ENCODE results near the gene STX1A.
"Not testable (repeated sequence)": the region's sequence is repeated elsewhere in the genome, so short reads cannot be mapped to it uniquely, and the experiment has no call there.

STX1A gene

GRCh38 chr7:73735528-73735905, 16.0 kb upstream of the STX1A start:
- DNase-seq: no peak

- DNase-seq: peak; percentile 79
These were observed 15.4 kb upstream of the STX1A start for GRCh38 chr7:73734619-73735527.

GRCh38 chr7:73732397-73732796, 12.9 kb upstream of the STX1A start:
- no peak for DNase-seq

- no peak for DNase-seq
These were observed 11.0 kb upstream of the STX1A start for GRCh38 chr7:73730485-73730884.

GRCh38 chr7:73728551-73728950, 9.1 kb upstream of the STX1A start:
- no peak for DNase-seq

GRCh38 chr7:73727952-73728351, 8.5 kb upstream of the STX1A start:
- DNase-seq: no peak

GRCh38 chr7:73726083-73726466, 6.6 kb upstream of the STX1A start:
- DNase-seq: no peak

- no peak for DNase-seq
These were observed 4.3 kb upstream of the STX1A start for GRCh38 chr7:73723813-73724212.

- DNase-seq: no peak
These were observed 3.3 kb upstream of the STX1A start for GRCh38 chr7:73722785-73723184.

GRCh38 chr7:73722182-73722581, 2.7 kb upstream of the STX1A start:
- not testable (repeated sequence) for DNase-seq

- DNase-seq: no peak
These were observed 1.9 kb upstream of the STX1A start for GRCh38 chr7:73721377-73721817.

- DNase-seq: not testable (repeated sequence)
These were observed 974 bp upstream of the STX1A start for GRCh38 chr7:73720443-73720842.

GRCh38 chr7:73719806-73720169, 319 bp upstream of the STX1A start:
- DNase-seq: no peak

- DNase-seq: no peak
These were observed 1.0 kb downstream of the STX1A start for GRCh38 chr7:73718438-73718881.

- DNase-seq: peak; percentile 94
These were observed 1.5 kb downstream of the STX1A start for GRCh38 chr7:73717991-73718405.

GRCh38 chr7:73717025-73717807, 2.3 kb downstream of the STX1A start:
- DNase-seq: peak; percentile 51

GRCh38 chr7:73716318-73716890, 3.1 kb downstream of the STX1A start:
- DNase-seq: no peak

- peak; percentile 97 for DNase-seq
These were observed 3.7 kb downstream of the STX1A start for GRCh38 chr7:73715648-73716317.

GRCh38 chr7:73713319-73713718, 6.2 kb downstream of the STX1A start:
- DNase-seq: not testable (repeated sequence)

- DNase-seq: no peak
These were observed 6.7 kb downstream of the STX1A start for GRCh38 chr7:73712773-73713172.

- DNase-seq: no peak
These were observed 10.4 kb downstream of the STX1A start for GRCh38 chr7:73708961-73709549.

GRCh38 chr7:73707045-73707631, 12.3 kb downstream of the STX1A start:
- no peak for DNase-seq
